ENCODE results near the gene DOCK11. TPM values are rescaled to one million over a fixed set of nuclear protein-coding genes. Genes with fewer than 3 reads are reported as not detected.

The DOCK11 gene
- total and polyA plus RNA-seq, 10 of the 15 experiments (the other 5 are each of a cell fraction or from before 2014, with no cell fraction given): 16.3 to 30.7 (median 19.8) TPM

GRCh38 chrX:118621081-118621759 lies 125.6 kb downstream of the DOCK11 start (continued):
- no peak for TF ChIP-seq RFX5 (IDR thresholded peaks at IDR 0.05; ENCODE audit: low read depth, low read length)
- no peak for TF ChIP-seq ZNF622 (IDR thresholded peaks at IDR 0.05)
- TF ChIP-seq SIN3A (IDR thresholded peaks at IDR 0.05; ENCODE audit: low read depth, low read length): no peak
- TF ChIP-seq RCOR1 (conservative IDR thresholded peaks at IDR 0.05; ENCODE audit: low read depth, low read length): no peak
- no peak for TF ChIP-seq SP1 (IDR thresholded peaks at IDR 0.05; ENCODE audit: low read depth, low read length)
- no peak for TF ChIP-seq ETV6 (conservative IDR thresholded peaks at IDR 0.05 in 1 of 2, IDR thresholded peaks at IDR 0.05 in 1 of 2; ENCODE audit: borderline replicate concordance in 1 of 2, low read depth in 1 of 2)
- TF ChIP-seq NR2C1 (IDR thresholded peaks at IDR 0.05): no peak
- no peak for TF ChIP-seq ELK1 (IDR thresholded peaks at IDR 0.05; ENCODE audit: low read depth, low read length)
- TF ChIP-seq YBX1 (IDR thresholded peaks at IDR 0.05): no peak
- no peak for TF ChIP-seq ATF3 (IDR thresholded peaks at IDR 0.05; ENCODE audit: borderline replicate concordance, extremely low read depth, low read depth, low read length)

- CTCF ChIA-PET: interaction anchor here (0.6 to 1.9 kb wide), 6 partner anchors 20 to 225 kb away, joined by 3 to 4 read pairs (median 3); no protein-coding TSS in a partner anchor
- no peak for FAIRE-seq
- SMC1A ChIA-PET (ENCODE audit: uncharacterized antibody, unreplicated experiment): interaction anchor here (0.5 to 2.3 kb wide), 3 partner anchors 12 to 179 kb away, joined by 3 to 7 read pairs (median 4); no protein-coding TSS in a partner anchor
- TF ChIP-seq ETV6 (conservative IDR thresholded peaks at IDR 0.05 in 1 of 2, IDR thresholded peaks at IDR 0.05 in 1 of 2; ENCODE audit: borderline replicate concordance in 1 of 2, low read depth in 1 of 2) (no peak), SUZ12 (IDR thresholded peaks at IDR 0.05; ENCODE audit: unreplicated experiment) (no peak), ATF2 (IDR thresholded peaks at IDR 0.05; ENCODE audit: low read length) (no peak), TARDBP (IDR thresholded peaks at IDR 0.05; ENCODE audit: borderline replicate concordance) (no peak), ZNF592 (IDR thresholded peaks at IDR 0.05) (no peak), WRNIP1 (IDR thresholded peaks at IDR 0.05; ENCODE audit: borderline replicate concordance, low read depth, low read length) (no peak), YBX1 (IDR thresholded peaks at IDR 0.05) (no peak), MEF2B (IDR thresholded peaks at IDR 0.05; ENCODE audit: partially characterized antibody, poor library complexity, severe bottlenecking) (no peak)
Measured at GRCh38 chrX:118623062-118623461, 127.4 kb downstream of the DOCK11 start.

More at GRCh38 chrX:118623062-118623461, 127.4 kb downstream of the DOCK11 start:
- Histone ChIP-seq H3K4me2 (ENCODE audit: control insufficient read depth, insufficient read depth) (no peak overlapping the region), H2AFZ (ENCODE audit: control insufficient read depth, low read depth, low read length) (no peak overlapping the region), H3K36me3 (ENCODE audit: control insufficient read depth in 2 of 2, insufficient read depth in 2 of 2, low read length in 1 of 2) (no peaks in the 10 kb centered on the region), H3K4me1 (ENCODE audit: control insufficient read depth, insufficient read depth, low read length) (no peaks in the 10 kb centered on the region), H3K4me3 (no peak overlapping the region), H3K79me2 (ENCODE audit: control insufficient read depth, insufficient read depth, low read length) (no peaks in the 10 kb centered on the region), H4K20me1 (ENCODE audit: control insufficient read depth, insufficient read depth) (no peaks in the 10 kb centered on the region), H3K9me3 (replicated peaks; ENCODE audit: control insufficient read depth, insufficient read depth, low read length) (no peaks in the 10 kb centered on the region), H3K9ac (ENCODE audit: control insufficient read depth, insufficient read depth, low read length) (no peak overlapping the region), H3K27ac (ENCODE audit: control insufficient read depth, insufficient read depth) (no peak overlapping the region), H3K27me3 (replicated peaks in 1 of 2; ENCODE audit: control insufficient read depth in 2 of 2, insufficient read depth in 2 of 2, low read length in 1 of 2) (no peaks in the 10 kb centered on the region)
- 79% methylated on average over 3 of the region's 3 CpGs for WGBS (ENCODE audit: insufficient coverage, insufficient replicate concordance, low lambda C conversion rate, missing lambda C conversion rate)
- ATAC-seq (no peak), DNase-seq (ENCODE audit: low read depth, low spot score) (no peak)
- intact Hi-C loops (cut with micrococcal nuclease; ENCODE audit: unreplicated experiment) (no loop called here), in situ Hi-C loops (cut with MboI) (no loop called here)
- ChIA-PET POLR2A (no interaction called here), RAD21 (ENCODE audit: unreplicated experiment) (no interaction called here)
- no TSS peak for BruUV-seq (replicated peaks)
